Stimulated activated CD4-positive, alpha-beta T cell treated with anti-CD3 and anti-CD28 coated beads, Interleukin-4, amount 100 ng/mL, for 48 hours (primary cell): Measurements from ENCODE around the gene ITM2C.

Experiments used
- DNase-seq, 2 donors: peaks; one replicate each; pipeline ENCODE4 v3.0.0-alpha.2; 2020; ENCODE audit warnings: low read depth in 2 of 2

Gene ITM2C, protein sequence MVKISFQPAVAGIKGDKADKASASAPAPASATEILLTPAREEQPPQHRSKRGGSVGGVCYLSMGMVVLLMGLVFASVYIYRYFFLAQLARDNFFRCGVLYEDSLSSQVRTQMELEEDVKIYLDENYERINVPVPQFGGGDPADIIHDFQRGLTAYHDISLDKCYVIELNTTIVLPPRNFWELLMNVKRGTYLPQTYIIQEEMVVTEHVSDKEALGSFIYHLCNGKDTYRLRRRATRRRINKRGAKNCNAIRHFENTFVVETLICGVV

GRCh38 chr2:230864605-230865306, at the start of gene ITM2C:
Gene ITM2C (plus strand): TSS chr2:230864942. CDS start chr2:230865026, 84 bp downstream.
- DNase-seq: peak; percentile 63 to 71

DNA sequence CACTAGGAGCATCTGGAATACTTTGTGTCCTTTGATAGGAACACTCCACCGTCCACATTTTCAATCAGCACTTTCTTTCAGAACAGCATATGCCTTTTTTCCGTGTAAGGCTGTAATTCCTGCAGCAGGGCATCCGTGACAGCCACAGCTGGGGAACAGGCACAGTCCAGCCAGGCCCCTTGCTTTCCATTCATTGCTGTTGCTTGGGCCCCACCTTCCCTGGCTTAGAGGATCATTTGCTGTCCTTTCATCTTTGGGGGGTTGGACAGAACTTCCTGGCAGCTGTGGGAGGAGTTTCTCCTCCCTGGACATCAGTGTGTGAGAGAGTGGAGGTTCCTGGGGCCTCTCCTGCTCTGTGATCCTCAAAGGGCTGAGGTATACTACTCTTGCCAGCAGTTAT, 49.7 kb upstream of the ITM2C start:
- DNase-seq: no peak

- DNase-seq: no peak
Observed at GRCh38 chr2:230816735-230817134, 48.0 kb upstream of the ITM2C start.

GRCh38 chr2:230819433-230819832, 45.3 kb upstream of the ITM2C start:
- DNase-seq: no peak

- no peak for DNase-seq
Observed at GRCh38 chr2:230821261-230821990, 43.3 kb upstream of the ITM2C start.

- DNase-seq: no peak
Observed at GRCh38 chr2:230821991-230822520, 42.7 kb upstream of the ITM2C start.

DNA sequence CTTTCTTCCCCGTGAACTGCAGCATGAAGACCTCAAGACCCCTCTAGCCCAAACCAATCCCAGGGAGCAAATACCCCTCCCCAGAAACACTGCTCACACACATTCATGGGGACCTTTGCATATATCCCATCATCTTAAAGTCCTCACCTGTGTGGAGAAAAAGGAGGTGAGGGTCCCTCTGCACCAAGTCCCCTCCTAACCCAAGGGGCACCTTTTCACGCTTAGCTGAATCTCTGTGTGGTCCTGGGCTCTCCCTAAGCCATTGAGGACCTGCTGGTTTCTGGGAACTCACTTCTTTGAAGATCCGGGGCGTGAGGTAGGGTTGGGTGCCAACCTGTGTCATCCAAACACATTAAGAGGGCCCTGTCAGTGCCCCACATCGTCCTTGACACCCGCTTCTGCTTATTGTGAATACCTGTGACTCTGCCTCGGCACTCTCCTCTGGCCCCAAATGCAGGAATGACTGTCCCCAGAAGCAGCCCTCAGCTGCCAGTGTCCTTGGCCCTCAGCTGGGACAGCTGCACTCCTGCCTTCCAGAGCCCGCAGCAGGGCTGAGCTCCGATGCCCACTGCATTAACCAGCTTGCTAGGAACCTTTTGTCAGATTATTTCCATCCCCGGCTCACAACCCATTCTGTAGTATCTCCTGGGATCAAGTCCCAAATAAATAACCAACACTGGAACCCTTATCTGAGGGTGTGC, 41.3 kb upstream of the ITM2C start:
- no peak for DNase-seq

DNA sequence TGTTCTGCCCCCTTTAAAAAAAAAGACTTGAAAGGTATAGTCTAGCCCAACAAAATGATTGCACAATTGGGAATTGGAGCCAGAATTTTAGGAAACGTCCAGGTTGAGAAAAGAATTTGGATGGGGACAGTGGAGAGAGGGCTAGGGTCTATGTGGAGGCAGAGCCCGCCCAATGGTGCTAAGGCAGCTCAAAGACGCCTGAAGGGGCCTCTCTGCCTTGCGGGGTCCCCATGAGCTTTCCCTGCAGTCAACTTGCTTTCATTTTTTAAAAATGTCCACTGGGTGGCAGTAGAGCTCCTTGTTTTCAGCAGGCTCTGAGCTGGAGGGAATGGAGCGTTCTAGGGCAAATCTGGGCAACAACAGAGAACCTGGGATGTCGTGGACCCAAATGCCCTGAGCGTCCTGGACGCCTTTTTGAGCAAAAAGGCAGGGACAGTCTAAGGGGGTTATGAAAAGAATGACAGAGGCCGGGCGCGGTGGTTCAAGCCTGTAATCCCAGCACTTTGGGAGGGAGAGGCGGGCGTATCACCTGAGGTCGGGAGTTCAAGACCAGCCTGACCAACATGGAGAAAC, 40.2 kb upstream of the ITM2C start:
- peak in 1 of 2 donors; percentile 27 for DNase-seq

DNA sequence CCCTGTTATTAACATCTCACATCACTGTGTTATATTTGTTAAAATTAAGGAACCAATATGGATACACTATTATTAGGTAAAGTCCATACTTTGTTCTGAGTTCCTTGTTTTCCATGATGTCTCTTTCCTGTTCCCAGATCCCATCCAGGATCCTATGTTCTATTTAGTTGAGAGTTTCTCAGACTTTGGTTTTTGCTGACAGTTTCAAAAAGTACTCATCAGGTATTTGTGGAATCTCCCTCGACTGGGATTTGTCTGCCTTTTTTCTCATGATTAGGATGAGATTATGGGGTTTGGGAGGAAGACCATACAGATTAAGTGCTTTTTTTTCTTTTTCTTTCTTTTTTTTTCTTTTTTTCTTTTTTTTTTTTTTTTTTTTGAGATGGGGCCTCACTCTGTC, 39.4 kb upstream of the ITM2C start:
- DNase-seq: no peak

DNA sequence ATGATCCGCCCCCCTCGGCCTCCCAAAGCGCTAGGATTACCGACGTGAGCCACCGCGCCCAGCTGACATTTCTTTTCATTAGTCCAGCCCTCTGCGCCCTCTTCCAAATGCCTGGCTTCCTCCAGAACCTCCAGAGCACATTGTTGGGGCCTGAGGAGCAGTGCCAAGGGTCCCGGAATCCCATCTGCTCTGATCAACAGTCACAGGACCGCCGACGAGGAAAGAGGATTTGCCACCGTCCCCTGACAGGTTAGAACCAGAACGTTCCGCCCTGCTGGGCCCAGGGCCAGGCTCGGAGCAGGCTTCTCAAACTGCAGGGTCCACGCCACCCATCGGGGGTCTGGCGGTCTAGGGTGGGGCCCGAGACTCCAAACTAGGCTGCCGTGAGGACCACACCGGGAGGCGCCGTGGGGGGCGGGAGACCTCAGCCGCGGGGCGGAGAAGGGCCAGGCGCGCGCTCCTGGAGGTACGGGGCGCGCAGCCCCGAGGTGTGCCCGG, 36.9 kb upstream of the ITM2C start:
- DNase-seq: no peak

DNA sequence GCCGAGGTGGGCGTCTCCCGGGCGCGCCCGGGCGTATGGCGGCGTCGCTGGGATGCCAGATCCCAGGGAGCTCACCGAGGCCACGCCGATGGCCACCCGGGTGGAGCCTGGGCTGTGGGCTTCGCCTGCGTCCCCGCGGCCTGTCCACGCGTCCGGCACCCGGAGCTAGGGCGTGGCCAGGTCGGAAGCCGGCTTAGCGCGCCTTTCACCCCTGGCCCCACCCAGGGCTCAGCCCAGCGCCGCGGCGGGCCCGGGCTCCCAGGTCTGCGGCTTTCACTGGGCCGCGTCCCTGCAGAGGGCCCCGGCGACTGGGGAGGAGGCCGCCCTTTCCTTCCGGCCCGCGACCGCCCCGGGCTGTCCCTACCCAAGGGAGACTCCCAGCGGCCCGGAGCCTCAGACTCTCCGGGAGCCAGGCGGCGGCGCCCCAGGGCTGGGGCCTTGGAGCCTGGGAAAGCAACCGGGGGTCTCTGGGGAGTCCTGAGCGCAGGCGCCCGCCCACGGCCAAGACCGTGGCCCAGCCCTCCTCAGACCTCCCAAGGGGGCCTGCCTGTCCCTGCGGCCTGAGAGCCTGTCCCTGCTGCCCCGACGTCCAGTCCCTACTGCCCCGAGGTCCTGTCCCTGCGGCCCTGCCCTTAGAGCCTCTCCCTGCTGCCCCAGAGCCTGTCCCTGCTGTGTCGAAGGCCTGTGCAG, 36.3 kb upstream of the ITM2C start:
- peak in 1 of 2 donors; percentile 11 for DNase-seq

- DNase-seq: no peak
Observed at GRCh38 chr2:230829293-230829692, 35.4 kb upstream of the ITM2C start.

GRCh38 chr2:230829959-230830358, 34.8 kb upstream of the ITM2C start:
- DNase-seq: no peak

GRCh38 chr2:230830428-230830827, 34.3 kb upstream of the ITM2C start:
- DNase-seq: no peak

DNA sequence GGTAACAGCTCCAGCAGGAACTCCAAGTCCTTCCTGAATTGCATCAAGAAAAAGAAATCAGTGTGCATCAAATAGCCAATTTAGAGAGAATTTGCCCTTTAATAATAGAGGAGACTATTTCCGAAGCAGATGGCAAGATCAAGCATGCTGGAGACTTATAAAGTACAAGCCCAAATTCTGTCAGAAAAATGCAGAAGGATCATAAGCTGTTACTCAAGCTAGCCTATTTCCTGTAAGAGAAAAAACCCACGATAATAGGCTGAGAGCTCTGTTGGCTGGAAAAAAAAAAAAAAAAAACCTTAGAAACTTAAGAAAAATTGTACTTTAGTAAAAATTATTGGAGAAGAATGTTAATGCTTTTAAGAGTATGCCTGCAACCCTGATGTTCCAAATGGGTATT, 24.4 kb upstream of the ITM2C start:
- no peak for DNase-seq

DNA sequence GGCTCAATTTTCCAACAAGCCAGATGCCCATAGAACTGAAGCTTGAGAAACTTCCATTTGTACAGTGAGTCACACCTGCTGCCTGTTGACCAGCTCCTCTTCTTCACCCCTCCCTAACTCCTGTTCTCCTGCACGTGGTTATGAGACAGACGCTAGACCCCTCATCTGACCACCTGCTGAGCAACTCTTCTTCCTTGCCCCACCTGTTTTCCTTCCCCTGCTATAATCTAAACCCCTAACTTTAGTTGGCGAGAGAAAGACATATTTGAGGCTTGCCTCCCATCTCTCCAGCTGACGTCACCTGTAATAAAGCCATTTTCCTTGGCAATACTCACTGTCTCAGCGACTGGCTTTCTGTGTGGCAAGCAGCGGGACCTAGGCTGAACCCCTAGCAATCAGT, 22.3 kb upstream of the ITM2C start:
- no peak for DNase-seq

- DNase-seq: no peak
Observed at GRCh38 chr2:230843132-230843531, 21.6 kb upstream of the ITM2C start.

- no peak for DNase-seq
Observed at GRCh38 chr2:230846360-230846759, 18.4 kb upstream of the ITM2C start.

GRCh38 chr2:230847883-230848388, 16.8 kb upstream of the ITM2C start:
- peak; percentile 93 to 98 for DNase-seq

DNA sequence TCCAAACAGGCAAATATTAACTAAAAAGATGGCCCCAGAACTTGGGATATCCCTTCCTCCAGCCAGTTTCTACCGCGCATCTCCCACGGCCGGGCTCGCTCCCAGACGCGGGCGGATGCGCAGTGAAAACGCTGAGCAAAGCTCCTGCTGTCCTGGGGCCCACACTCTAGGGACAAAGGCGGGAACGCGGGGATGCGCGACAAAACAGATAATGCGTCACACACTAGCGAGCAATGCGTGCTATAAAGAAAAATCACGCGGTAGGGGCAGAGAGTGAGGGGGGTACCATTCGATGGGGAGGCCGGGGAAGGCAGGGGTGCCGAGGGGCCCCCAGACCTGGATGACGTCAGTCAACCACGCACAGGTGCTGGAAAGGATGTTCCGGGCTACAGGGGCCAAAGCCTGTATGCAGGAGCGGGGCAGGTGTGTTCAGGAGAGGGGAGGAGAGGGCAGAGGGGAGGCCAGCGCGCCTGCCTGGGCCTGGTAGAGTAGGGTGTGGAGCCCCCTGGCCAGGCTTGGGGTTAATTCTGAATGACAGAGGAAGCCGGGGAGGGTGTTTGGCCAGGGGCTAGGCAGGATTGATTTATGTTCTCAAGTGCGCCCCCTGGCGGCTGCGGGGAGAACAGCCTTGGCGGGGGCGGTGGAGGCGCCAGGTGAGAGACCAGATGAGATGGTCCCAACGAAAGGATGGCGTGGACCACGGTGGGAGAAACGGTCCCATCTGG, 14.9 kb upstream of the ITM2C start:
- DNase-seq: peak; percentile 63 to 80
